Panc1 (cell line): ENCODE data around the gene MYH3.

Experiments
- CTCF ChIP-seq: fragments of 450-650 bp; IDR thresholded peaks from 2 replicates; pipeline ENCODE4 v1.5.1; 2017; ENCODE audit warnings: mild to moderate bottlenecking
- POLR2AphosphoS5 ChIP-seq: IDR thresholded peaks from 2 replicates; pipeline ENCODE4 v1.6.1; 2012; ENCODE audit warnings: mild to moderate bottlenecking, low read depth, low read length, moderate library complexity
- REST ChIP-seq, 2 experiments: IDR thresholded peaks; 2 replicates each; pipeline ENCODE4 v1.6.1; 2011 to 2012; ENCODE audit warnings: low read depth in 2 of 2, control low read depth in 1 of 2, low read length in 1 of 2, mild to moderate bottlenecking in 1 of 2, moderate library complexity in 1 of 2; ENCODE audit not compliant: insufficient read depth in 1 of 2
- SIN3A ChIP-seq: IDR thresholded peaks from 2 replicates; pipeline ENCODE4 v1.6.1; 2012; ENCODE audit warnings: low read depth, mild to moderate bottlenecking, low read length, moderate library complexity, borderline replicate concordance; ENCODE audit not compliant: insufficient read depth

GRCh38 chr17:10605221-10605783 lies 51.8 kb downstream of the MYH3 start:
- TF ChIP-seq REST (IDR thresholded peaks at IDR 0.05; ENCODE audit: insufficient read depth in 1 of 2, low read depth in 2 of 2, low read length in 1 of 2) (no peak), CTCF (no peak), POLR2AphosphoS5 (no peak), SIN3A (no peak)
